Inferior parietal cortex (tissue), 1 donor: Measurements from ENCODE around the gene C6orf163.

Experiments
- DNase-seq: peaks from one replicate; pipeline ENCODE4 v3.0.0-alpha.2; 2016; ENCODE audit errors: extremely low spot score

The C6orf163 gene

GRCh38 chr6:87356181-87356580 is 11.6 kb downstream of the C6orf163 start:
- no peak for DNase-seq

GRCh38 chr6:87357479-87358196 is 13.0 kb downstream of the C6orf163 start:
- no peak for DNase-seq

- DNase-seq: peak; percentile 9
These were observed 20.1 kb downstream of the C6orf163 start for GRCh38 chr6:87364602-87365252.

GRCh38 chr6:87366072-87366827 is 21.6 kb downstream of the C6orf163 start:
- DNase-seq: no peak

GRCh38 chr6:87366899-87367298 is 22.3 kb downstream of the C6orf163 start:
- no peak for DNase-seq

GRCh38 chr6:87373377-87373776 is 28.8 kb downstream of the C6orf163 start:
- DNase-seq: no peak

GRCh38 chr6:87375315-87375714 is 30.7 kb downstream of the C6orf163 start:
- no peak for DNase-seq

- no peak for DNase-seq
These were observed 32.0 kb downstream of the C6orf163 start for GRCh38 chr6:87376643-87377042.

GRCh38 chr6:87378947-87379346 is 34.3 kb downstream of the C6orf163 start:
- no peak for DNase-seq

- DNase-seq: no peak
These were observed 38.2 kb downstream of the C6orf163 start for GRCh38 chr6:87382861-87383260.

- DNase-seq: no peak
These were observed 39.4 kb downstream of the C6orf163 start for GRCh38 chr6:87384038-87384437.

- no peak for DNase-seq
These were observed 39.8 kb downstream of the C6orf163 start for GRCh38 chr6:87384449-87384848.

- no peak for DNase-seq
These were observed 46.7 kb downstream of the C6orf163 start for GRCh38 chr6:87391334-87391733.

GRCh38 chr6:87393026-87393622 is 48.5 kb downstream of the C6orf163 start:
- DNase-seq: peak; percentile 81

GRCh38 chr6:87395431-87395830 is 50.8 kb downstream of the C6orf163 start:
- no peak for DNase-seq

- DNase-seq: no peak
These were observed 52.2 kb downstream of the C6orf163 start for GRCh38 chr6:87396595-87397392.

GRCh38 chr6:87397656-87398055 is 53.0 kb downstream of the C6orf163 start:
- DNase-seq: no peak

- DNase-seq: no peak
These were observed 57.2 kb downstream of the C6orf163 start for GRCh38 chr6:87401832-87402231.

- peak; percentile 68 for DNase-seq
These were observed 62.9 kb downstream of the C6orf163 start for GRCh38 chr6:87407561-87407900.

GRCh38 chr6:87407901-87408720 is 63.5 kb downstream of the C6orf163 start, which contains the start of gene CFAP206:
TSS of gene CFAP206 (plus strand) at chr6:87407972. CDS start at chr6:87409840, 1,868 bp downstream.
- DNase-seq: peak; percentile 87
